ENCODE measurements around the gene SOHLH2. TPM values are rescaled to one million over a fixed set of nuclear protein-coding genes. Genes with fewer than 3 reads are reported as not detected.

The SOHLH2 gene
- total and polyA plus RNA-seq, 2 experiments from 2014 or later, result 0.93 TPM; not detected in 1

DNA sequence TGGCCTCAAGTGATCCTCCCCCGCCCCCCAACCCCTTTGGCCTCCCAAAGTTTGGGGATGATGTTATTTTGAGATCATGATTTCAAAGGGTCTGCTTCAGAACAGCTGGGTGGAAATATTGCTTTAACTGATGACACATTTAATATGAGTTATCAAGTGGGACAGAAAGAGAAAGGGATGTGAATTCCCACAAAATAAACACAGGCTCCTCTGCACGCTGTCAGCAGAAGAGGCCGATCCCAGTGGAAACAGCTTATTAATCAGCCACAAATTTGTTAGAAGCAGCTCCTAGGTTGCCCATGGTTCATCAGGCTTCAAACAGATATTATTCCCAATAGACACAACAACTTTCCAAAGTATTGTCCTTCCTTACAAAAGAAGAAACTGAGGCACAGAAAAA is 87.9 kb downstream of the SOHLH2 start:
- Histone ChIP-seq H3K27me3 (peaks cover 34% of the 10 kb centered on the region), H3K36me3 (replicated peaks; ENCODE audit: insufficient read depth, low read depth) (no peaks in the 10 kb centered on the region), H2AFZ (no peak overlapping the region), H3K4me2 (no peak overlapping the region), H3K4me3 (no peak overlapping the region), H3K27ac (no peak overlapping the region), H3K4me1 (ENCODE audit: insufficient read depth) (no peaks in the 10 kb centered on the region), H3K9me3 (ENCODE audit: low read depth) (no peaks in the 10 kb centered on the region), H3K9me2 (replicated peaks; ENCODE audit: insufficient read depth) (no peaks in the 10 kb centered on the region), H3K79me2 (no peaks in the 10 kb centered on the region), H4K20me1 (ENCODE audit: insufficient read depth, poor library complexity, severe bottlenecking) (no peaks in the 10 kb centered on the region)
- TF ChIP-seq, protein P1, sequence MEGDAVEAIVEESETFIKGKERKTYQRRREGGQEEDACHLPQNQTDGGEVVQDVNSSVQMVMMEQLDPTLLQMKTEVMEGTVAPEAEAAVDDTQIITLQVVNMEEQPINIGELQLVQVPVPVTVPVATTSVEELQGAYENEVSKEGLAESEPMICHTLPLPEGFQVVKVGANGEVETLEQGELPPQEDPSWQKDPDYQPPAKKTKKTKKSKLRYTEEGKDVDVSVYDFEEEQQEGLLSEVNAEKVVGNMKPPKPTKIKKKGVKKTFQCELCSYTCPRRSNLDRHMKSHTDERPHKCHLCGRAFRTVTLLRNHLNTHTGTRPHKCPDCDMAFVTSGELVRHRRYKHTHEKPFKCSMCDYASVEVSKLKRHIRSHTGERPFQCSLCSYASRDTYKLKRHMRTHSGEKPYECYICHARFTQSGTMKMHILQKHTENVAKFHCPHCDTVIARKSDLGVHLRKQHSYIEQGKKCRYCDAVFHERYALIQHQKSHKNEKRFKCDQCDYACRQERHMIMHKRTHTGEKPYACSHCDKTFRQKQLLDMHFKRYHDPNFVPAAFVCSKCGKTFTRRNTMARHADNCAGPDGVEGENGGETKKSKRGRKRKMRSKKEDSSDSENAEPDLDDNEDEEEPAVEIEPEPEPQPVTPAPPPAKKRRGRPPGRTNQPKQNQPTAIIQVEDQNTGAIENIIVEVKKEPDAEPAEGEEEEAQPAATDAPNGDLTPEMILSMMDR (IDR thresholded peaks at IDR 0.05; ENCODE audit: poor library complexity), result no peak
- WGBS (ENCODE audit: low lambda C conversion rate, missing lambda C conversion rate), result 67% methylated on average over 3 of the region's 3 CpGs
- no peak for DNase-seq (ENCODE audit: low spot score)

- no peaks in the 10 kb centered on the region for H4K20me1 ChIP-seq (ENCODE audit: insufficient read depth, poor library complexity, severe bottlenecking)
- H2AFZ ChIP-seq, result no peak overlapping the region
- H3K27me3 ChIP-seq, result peaks cover 31% of the 10 kb centered on the region
- no peak overlapping the region for H3K4me2 ChIP-seq
- no peak overlapping the region for H3K4me3 ChIP-seq
- DNase-seq (ENCODE audit: low spot score), result no peak
- H3K4me1 ChIP-seq (ENCODE audit: insufficient read depth), result no peaks in the 10 kb centered on the region
- H3K36me3 ChIP-seq (replicated peaks; ENCODE audit: insufficient read depth, low read depth), result no peaks in the 10 kb centered on the region
- no peak for TF ChIP-seq EZH2phosphoT487 (IDR thresholded peaks at IDR 0.05; ENCODE audit: low read depth, severe bottlenecking, unreplicated experiment)
- TF ChIP-seq, protein P1 (IDR thresholded peaks at IDR 0.05; ENCODE audit: poor library complexity), result no peak
- no peaks in the 10 kb centered on the region for H3K9me2 ChIP-seq (replicated peaks; ENCODE audit: insufficient read depth)
- H3K27ac ChIP-seq, result no peak overlapping the region
- 96% methylated on average over 28 of the region's 28 CpGs for WGBS (ENCODE audit: low lambda C conversion rate, missing lambda C conversion rate)
- no peaks in the 10 kb centered on the region for H3K9me3 ChIP-seq (ENCODE audit: low read depth)
- H3K79me2 ChIP-seq, result no peaks in the 10 kb centered on the region
These were observed 88.5 kb downstream of the SOHLH2 start for GRCh38 chr13:36125841-36126240.

- peak; percentile 7 for DNase-seq (ENCODE audit: low spot score)
- WGBS (ENCODE audit: low lambda C conversion rate, missing lambda C conversion rate), result 48% methylated on average over 6 of the region's 6 CpGs
- no peaks in the 10 kb centered on the region for H3K9me2 ChIP-seq (replicated peaks; ENCODE audit: insufficient read depth)
- H3K79me2 ChIP-seq, result no peaks in the 10 kb centered on the region
- H4K20me1 ChIP-seq (ENCODE audit: insufficient read depth, poor library complexity, severe bottlenecking), result no peaks in the 10 kb centered on the region
- H3K36me3 ChIP-seq (replicated peaks; ENCODE audit: insufficient read depth, low read depth), result no peaks in the 10 kb centered on the region
- no peaks in the 10 kb centered on the region for H3K9me3 ChIP-seq (ENCODE audit: low read depth)
- H3K27ac ChIP-seq, result no peak overlapping the region
- H3K27me3 ChIP-seq, result peaks cover 18% of the 10 kb centered on the region
- no peak overlapping the region for H3K4me3 ChIP-seq
- no peaks in the 10 kb centered on the region for H3K4me1 ChIP-seq (ENCODE audit: insufficient read depth)
- TF ChIP-seq EZH2phosphoT487 (IDR thresholded peaks at IDR 0.05; ENCODE audit: low read depth, severe bottlenecking, unreplicated experiment), result no peak
- TF ChIP-seq, protein P1 (IDR thresholded peaks at IDR 0.05; ENCODE audit: poor library complexity), result no peak
- no peak for TF ChIP-seq EZH2 (IDR thresholded peaks at IDR 0.05; ENCODE audit: borderline replicate concordance)
- H3K4me2 ChIP-seq, result no peak overlapping the region
- no peak overlapping the region for H2AFZ ChIP-seq
These were observed 90.0 kb downstream of the SOHLH2 start for GRCh38 chr13:36124236-36124822.

Other genes starting within 250 kb of the SOHLH2 start
- gene DCLK1, start 83.2 kb downstream of the SOHLH2 start, total RNA-seq, result 2.0 and 2.9 TPM in 2 replicates
- gene DCLK1, start 83.2 kb downstream of the SOHLH2 start, polyA plus RNA-seq, result 0.16 and 0.72 TPM in 2 replicates
- 2.6 and 7.7 TPM in 2 replicates for gene CCDC169, start 83.3 kb upstream of the SOHLH2 start, total RNA-seq
- 1.9 and 4.2 TPM in 2 replicates for gene CCDC169, start 83.3 kb upstream of the SOHLH2 start, polyA plus RNA-seq
- gene SPART, start 131.8 kb upstream of the SOHLH2 start, total RNA-seq, result 96.4 and 107 TPM in 2 replicates
- 83.2 and 86.7 TPM in 2 replicates for gene SPART, start 131.8 kb upstream of the SOHLH2 start, polyA plus RNA-seq
- 0.47 TPM in 1 of 2 replicates, not detected in the other for gene CCNA1, start 217.9 kb upstream of the SOHLH2 start, total RNA-seq
- gene CCNA1, start 217.9 kb upstream of the SOHLH2 start, polyA plus RNA-seq, result 0.32 and 0.83 TPM in 2 replicates

Measured in hepatocyte (in vitro differentiated cells).